NCI-H1417 (cell line): ENCODE measurements around the gene KRT80.

Experiments
- DNase-seq, 3 experiments: peaks; one replicate each; lab custom pipeline; 2025; lab: John Stamatoyannopoulos, UW

KRT80 gene

DNA sequence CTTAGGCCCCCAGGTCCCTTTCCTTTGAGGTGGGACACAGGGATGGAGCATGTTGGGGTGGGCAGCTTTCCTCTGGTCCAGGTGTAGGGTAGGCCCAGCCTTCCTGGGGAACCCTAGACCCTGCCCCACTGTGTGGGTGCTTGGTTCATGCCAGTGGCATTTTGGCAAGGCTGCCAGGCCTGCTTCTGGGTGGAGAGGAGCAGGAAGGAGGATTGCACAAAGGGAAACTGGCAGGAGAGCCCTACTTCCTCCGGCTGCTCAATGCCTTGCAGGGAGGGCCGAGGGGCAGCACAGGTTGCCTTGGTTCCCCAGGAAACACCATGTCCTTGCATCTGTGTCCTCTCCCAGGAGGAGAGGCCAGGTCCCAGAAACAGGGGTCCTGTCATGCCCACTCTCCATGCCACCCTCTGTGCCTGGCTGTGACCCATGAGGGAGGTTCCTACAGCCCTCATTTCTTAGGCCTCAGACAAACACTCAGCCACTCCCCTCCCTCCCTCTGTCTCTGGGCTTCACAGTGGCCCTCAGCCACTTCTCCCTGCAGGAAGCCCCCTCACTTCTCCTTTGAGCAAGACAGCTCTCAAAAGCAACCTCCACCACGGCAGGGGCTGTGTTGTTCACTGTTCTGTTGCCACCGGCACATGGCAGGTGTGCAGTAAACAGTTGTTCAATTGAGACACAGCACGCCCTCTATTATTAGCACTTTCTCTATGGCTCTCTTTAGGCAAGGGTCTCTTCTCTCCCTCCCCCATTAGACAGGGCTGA, 6.8 kb upstream of the KRT80 start:
- DNase-seq, result peak; percentile 7 to 93 (median 79)

DNA sequence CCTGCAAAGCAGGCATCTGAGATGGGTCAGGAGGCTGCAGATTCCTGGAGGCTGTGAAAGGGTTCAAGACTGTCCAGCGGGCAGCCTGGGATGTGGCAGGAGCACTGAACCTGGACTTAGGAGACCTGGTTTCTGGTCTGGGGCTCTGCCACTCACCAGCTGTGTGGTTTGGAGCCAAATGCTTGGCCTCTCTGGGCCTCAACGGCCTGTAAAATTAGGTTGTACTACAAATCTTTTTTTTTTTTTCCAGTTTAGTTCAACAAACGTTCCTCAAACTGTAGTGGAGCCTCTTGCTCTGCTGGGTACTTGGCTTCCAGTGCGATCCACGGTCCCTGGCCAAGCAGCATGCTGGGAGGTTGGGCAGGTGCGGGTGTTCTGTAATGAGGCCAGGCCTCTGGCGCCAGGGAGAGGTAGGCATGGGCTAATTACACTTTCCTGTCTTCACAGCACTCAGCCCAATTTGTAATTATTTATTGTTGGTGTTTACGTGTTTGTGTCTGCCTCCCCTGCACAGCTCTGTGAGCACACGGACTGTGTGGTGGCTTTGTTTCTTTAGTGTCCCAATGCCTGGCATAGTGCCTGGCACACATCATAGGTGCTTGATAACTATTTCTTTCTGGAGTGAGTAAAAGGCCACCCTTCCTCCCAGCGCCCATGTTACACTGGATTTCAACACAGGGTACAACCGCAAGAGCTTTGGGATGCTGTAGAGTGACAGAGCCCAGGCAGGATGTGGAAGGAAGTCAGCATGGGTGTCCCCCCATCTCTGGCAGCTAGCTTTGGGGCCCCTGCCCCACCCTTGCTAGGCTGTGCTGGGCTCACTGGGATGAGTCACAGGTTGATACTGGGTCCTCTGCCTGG, 5.8 kb upstream of the KRT80 start:
- DNase-seq, result peak in 2 of 3 experiments; percentile 58 to 84

DNA sequence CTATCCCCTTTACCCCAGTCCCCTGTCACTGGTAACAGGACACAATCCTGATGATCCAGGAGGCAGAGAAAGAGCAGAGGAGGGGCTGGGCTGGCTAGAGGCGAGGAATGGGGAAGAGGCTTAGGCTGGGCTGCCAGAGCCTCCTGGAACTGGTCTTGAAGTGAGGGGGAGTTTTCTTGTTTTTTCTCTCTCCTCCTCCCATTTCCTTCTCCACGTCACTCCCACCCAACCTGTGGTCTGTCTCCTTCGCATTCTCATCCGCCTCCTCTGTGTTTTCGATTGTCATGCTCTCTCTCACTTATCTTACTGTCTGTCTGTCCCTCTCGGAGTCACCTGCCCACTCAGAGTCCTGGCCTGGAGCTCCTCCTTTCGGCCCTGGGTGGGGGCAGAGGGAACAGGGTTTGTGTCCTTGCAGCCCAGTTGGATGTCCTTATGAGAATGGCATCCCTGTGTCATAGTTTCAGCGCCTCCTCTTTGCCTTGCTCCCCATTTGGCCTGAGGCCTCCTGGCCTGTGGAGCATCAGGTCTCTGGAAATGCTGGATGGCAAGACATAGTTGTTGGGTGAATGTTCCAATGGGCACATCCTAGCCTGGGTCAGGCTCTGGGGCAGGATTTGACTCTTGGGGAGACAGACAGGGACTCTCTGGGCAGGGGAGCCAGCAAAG, 3.4 kb upstream of the KRT80 start:
- DNase-seq, result no peak

DNA sequence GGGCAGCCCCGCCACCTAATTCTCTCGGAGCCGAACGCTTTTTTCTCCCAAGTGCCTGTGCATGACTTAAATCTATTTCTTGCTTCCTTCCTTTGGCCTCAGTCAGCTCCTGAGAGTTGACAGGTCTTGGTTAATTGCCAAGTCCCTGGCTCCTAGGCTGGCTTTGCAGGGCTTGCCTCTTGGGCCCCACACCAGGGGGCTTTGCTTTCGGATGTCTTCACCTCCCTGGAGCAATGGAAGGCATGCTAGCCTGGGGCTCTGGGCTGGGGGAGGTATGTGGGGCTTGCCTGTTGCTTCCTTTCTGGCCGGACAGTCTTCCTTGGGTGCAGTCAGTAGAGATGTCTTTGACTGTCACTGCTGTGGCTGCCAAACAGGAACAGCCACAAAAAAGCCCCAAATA, 2.2 kb upstream of the KRT80 start:
- peak in 1 of 3 experiments; percentile 37 for DNase-seq

DNA sequence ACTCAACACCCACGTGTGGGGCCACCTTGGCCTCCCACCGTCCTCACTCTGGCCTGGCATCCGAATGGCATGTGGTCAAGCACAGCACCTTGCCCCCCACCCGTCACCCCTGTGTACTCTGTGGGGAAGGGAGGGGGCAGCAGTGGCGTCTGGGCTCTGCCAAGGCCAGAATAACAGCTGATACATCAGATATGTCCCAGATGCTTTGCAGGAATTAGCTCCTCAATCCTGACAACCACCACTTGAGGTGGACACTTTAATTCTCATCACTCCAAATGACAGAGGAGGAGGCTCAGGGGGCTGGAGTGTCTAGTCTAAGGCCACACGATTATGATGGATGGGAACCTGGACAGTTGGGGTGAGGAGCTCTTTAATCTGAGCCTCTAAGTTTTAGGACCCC, 1.7 kb upstream of the KRT80 start:
- no peak for DNase-seq

DNA sequence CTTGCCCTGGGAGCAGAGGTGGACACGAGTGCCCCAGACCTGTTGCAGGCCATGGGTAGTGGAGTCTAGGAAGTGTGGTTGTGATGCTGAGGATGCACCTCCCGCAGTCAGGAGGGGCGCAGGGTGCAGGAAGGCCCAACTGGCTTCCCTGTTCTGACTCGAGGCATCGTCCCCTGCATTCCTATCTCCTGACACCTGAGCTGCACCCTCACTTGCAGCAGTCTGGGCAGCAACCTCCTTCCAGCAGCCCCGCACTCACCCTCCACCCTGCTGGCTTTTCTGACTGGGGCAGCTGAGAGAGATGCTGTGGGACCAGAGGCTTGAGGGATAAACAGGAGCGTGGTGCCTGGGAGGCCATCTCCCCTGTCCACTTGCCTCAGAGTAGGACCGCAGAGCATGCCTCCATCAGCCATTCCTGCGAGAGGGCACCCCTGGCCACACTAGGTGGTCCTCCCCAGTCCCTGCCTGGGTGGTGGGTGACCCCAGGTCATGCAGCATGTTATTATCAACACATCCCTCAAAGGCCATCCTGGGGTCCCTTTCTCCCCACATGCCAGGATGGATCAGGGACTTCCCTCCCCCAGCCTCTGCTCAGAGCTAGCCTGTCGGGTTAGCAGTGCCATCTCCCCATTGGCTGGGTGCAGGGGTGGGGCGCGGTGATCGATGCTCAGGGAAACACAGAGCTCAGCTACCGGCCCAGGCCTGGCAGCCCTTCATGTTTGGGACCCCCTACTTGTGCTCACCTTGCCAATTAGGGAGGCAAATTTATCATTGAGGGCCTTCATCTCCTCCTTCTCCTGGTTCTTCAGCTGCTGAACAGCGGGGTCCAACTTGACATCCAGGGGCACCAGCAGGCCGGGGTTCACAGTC, 719 bp downstream of the KRT80 start:
- peak in 2 of 3 experiments; percentile 75 to 77 for DNase-seq

DNA sequence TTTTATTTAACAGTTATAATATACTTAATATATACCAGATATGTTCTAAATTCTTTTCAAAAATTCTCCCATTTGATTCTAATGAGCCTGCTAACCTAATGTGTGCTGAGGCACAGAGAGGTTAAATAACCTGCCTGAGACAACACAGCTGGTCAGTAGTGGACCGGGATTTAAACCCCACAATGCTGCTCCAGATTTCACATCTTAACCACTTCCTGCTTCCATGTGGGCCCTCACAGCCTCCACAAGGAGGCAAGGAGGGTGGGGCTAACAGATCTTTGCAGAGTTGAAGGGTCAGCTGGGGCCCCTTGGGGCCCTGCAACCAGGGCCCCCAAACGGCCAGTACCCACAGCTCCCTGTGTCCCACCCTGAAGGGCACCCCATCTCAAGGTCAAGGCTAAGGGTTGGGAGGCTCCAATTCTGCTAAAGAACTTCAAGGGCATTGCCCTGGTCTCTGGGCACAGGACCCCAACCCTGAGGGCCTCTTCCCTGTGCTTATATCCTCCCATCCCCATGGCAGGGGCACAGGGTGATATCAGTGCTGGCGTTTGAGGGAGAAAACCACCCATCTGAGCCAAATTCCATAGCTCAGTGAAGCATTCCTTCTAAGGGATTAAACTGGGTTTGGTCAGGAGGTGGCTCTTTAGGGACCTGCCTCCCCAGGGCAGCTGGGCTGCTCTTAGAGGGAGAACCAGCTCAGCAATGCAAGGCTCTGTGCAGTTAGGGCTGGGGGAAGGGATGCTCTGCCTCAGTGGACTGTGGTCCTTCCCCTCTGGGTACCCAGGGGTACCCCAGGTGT, 2.2 kb downstream of the KRT80 start:
- no peak for DNase-seq

DNA sequence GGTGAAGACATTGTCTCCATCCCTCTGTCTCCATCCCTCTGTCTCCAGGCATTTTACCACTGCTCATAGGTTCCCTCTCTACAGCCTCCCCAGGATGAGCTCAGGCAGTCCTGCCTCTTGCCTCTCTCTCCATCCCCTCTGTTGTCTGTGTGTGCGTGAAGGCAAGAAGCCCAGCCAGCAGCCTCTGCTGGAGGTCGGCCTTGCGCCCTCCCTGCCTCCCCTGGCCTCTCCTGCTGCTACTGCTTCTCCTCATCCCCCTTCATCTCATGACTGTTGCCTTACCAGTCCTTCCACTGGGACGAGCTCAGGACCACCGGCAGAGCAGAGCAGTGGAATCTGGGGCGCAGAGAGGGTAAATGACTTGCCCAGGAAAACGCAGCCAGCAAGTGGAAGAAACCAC, 3.2 kb downstream of the KRT80 start:
- no peak for DNase-seq

DNA sequence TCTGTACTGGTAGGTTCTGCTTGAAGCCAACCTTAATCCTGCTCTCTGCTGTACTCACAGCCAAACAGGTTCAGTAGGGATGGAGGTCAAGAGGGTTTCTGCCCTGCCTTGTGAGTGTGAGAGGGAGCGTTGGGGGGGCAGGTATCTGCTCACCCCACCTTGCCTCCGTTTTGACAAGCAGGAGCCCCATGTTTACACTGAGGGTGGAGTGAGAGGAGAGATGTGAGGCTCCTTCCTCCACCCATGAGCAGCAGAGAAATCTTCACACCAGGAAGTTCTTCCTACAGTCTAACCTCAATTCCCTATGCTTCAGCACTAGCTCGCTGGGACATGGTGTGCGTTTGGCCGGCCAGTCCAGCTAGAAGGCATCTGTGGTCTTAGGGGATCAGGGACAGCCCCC, 4.2 kb downstream of the KRT80 start:
- DNase-seq, result no peak

DNA sequence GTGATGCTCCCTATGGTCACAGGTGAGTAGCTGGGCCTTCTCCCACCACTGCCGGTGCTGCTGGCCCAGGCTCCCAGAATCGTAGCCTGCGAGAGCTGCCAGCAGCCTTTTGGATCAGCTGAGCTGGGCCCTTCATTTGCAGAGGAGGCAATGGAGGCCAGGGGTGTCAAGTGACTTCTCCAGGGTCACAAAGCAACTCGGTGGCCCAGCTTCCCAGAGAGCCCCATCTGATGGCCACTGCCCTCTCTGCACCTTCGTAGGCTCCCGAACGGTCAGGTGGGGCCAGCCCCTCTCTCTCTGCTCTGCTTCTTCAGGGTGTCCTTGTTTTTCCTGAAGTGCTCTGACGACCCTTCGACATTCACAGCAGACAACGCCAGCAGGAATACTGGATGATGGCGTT, 4.6 kb downstream of the KRT80 start:
- DNase-seq, result no peak

DNA sequence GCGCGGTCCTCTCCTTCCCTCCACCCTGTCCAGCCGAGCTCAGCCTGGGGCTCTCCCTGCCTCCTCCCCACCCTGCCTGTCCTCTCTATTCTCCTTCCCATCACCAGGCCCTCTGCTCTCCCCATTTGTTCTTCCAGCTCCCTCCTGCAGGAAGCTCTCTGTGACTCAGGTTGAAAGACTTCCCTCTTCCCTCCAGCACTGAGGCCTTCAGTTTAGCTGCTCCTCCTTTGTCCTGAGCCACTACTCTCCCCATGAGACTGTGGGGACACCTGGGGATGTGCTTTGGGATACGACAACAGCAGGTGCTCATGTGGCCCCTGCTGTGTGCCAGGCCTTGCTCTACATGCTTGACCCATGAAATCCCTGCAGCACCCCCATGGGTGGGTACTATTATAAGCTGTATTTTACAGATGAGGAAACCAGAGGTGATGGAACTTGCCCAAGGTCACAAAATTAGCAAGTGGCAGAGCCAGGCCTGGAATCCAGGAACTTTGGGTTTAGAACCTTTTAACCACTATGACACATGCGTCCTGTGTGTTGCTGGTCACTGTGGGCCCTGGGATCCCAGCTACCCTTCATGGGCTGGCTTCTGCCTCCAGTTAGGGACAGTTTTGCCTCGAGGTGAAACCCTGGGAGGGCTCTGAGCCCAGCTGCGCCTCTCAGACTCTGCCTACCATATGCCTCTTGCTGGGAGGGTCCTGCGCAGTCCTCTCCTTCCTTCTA, 5.5 kb downstream of the KRT80 start:
- DNase-seq, result peak in 2 of 3 experiments; percentile 59 to 77

DNA sequence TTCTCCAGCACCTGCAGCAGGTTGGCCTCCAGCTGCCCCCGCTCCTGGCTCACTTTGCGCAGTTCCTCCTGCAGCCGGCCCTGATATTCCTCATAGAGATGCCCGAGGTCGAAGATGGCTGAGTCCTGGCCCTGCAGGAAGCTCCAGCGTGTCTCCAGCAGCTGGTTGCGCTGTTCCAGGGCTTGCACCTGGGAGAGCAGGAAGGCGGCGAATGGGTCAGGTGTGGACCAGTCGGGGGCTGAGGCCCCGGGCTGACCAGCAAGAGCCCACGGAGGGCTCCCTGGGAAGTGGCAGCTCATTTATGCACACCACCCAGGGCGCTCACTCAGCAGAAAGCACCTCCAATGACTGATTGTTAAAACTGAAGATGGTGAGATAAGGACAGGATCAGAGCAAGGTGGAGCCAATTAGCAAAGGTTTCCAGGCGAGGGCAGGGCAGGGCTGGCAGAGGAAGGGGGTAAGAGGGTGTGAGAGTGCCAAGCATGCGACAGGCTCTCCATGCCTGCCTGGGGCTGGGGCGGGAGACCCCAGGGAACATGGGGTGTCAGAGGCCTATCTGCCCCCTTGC, 6.3 kb downstream of the KRT80 start:
- peak in 2 of 3 experiments; percentile 32 to 40 for DNase-seq

DNA sequence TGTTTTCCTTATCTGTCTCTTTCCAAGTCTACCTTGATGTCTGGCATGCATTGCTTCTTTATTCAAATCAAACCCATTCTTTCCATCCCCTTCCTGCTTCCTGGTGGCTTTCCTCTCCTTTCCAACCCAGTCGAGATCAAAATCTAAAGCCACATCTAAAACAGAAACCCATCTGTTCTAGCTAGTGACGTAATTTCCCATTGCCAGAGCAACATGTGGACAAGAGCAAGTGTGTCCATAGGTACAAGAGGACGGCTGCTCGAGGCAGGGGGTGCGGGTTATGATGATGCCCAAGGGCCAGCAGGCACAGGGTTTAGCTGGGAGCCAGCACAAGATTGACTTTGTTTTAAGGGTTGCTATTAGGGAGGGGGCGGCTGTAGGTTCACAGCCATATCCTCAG, 7.0 kb downstream of the KRT80 start:
- no peak for DNase-seq

DNA sequence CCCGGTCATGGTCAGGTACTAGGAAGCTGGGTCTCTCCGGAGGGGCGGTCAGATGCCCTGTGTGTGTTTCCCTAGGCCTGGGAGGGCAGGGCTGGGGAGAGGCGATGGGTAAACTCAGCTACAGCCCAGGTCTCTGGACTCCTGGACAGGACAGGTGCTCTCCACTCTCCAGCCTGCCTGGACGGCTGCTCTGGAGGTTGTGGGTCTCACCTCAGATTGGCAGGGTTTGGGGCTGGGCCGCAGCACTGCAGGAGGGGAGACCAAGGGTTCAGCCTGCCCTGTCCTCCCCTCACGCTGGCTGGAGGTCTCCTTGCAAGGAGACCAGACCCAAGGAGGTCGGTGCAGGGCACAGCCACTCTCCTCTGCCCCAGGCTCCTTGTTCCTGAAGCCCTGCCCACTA, 7.8 kb downstream of the KRT80 start:
- DNase-seq, result no peak

DNA sequence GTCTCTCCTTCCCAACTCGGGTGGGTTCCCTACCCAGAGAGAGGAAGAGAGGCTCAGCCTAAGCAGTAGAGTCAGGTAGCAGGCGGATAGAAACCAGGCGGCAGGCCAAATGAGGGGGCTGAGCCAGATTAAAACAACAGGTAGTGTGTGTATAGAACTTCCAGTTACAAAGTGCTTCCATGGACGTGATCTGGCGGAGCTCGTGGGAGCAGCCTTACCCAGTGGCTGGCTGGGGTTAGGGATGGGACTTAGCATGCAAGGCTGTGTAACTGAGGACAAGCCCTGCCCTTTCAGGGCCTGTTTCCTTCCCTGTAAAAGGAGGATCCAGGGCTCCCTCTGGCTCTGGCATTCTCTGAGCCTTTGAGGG, 8.3 kb downstream of the KRT80 start:
- peak in 2 of 3 experiments; percentile 20 to 66 for DNase-seq

DNA sequence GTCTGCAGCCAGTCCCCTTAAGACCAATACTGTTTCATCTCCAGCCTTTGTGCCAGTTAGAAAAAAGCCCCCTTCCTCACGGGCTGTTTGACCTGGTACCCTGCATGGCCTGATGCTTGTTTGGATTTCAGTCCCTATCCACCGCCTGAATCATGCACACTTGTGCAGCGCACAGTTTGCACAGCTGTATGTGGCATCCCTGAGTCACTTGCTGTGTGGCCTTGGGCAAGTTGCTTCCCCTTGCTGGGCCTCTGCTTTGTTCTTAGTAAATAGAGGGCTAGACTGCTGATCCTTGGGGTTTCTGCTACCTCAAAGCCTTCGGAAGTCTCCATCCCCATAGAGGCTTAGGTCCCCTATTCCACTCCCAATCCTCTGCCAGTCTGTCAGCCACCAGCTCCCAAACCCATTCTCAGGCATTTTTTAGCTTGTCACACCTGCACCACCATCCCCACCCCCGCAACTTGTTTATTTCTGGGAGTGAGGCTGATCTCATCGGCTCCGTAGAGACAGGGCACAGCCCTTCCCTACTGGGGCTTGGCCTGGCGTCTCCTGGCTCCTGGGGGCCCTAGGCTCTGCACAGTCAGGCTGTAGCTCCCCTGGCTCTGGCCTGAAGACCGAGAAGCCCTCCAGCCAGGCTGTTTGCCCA, 8.8 kb downstream of the KRT80 start:
- DNase-seq, result peak in 2 of 3 experiments; percentile 60 to 66

DNA sequence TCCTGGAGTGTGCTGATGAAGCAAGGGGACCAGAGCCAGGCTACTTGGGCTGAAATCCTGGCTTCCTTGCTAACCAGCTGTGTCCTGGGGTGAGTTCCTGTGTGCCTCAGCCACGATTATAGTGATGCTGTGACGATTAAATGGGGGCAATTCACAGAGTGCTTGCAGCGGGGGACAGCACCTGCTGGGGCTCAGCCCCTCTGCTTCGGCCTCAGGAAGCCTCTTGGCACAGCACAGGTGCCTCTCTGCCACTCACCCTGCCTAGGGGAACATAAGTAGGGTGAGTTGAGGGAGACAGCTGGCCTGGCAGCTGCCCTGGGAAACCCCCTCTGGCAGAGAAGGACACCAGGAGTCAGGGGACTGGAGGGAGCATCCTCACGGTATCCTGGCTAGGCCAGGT, 9.4 kb downstream of the KRT80 start:
- peak in 2 of 3 experiments; percentile 69 to 85 for DNase-seq

DNA sequence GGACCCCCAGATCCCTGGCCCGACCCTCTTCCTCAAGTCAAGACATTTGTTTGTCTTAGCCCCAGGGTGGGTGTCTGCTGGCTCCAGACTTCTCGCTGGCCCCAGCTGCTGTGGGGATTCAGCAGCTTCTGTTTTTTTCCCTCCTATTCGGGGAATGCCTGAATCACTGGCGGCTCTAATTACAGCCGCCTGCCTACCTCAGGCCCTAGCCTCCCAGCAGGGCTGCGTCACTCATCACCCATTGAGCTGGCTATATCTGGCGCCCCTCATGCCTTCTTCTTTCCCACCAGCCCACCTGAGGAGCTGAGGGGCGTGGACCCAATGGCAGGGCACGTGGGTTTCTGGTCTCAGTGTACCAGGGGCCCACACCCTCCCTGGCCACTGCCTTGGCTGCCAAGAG, 10.1 kb downstream of the KRT80 start:
- DNase-seq, result peak; percentile 65 to 88 (median 75)

DNA sequence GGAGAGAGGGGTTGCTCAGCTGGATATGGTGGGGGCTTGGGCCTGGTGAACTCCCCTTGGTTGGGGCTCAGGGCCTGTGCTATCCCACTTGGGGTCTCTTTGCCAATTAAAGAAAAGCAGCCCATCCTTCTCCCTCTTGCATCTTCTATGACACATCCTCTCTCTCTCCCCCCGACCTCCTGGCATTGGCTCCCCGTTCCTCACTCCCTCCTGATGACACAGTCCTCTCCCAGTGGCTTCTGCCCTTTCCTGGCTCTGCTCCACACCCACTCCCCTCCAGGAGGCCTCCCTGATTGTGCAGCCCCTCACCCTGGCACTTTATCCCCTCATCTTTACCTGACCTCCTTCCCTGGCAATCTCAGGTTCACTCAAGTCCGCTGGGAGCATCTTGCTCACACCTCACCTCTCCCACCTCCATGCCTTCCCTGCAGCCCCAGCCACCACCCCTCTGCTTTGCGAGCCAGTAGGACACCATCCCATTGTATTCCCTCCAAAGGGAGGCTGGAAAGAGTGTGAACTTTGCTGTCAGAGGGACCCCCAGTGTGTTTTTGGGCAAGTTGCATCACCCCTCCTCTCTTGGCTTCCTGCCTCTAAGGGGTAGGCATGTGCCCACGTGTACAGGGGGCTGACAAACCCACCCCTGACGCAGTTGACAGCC, 10.7 kb downstream of the KRT80 start:
- no peak for DNase-seq
